B cell (primary cell): Measurements from ENCODE around the gene RASA3. TPM values are rescaled to one million over a fixed set of nuclear protein-coding genes. Genes with fewer than 3 reads are reported as not detected.

Experiments
- ATAC-seq: fragments of 200-7000 bp; cut with Tn5 transposase; one replicate; pipeline ENCODE4 v1.10.0; 2021; ENCODE audit warnings: low read depth, mild to moderate bottlenecking, moderate number of reproducible peaks, moderate library complexity
- CTCF ChIA-PET: fragments of 350-600 bp; sonication (Branson Sonifier 250); formaldehyde crosslinking; loops from one replicate; lab custom pipeline; 2021; ENCODE audit warnings: antibody characterized with exemption, inconsistent platforms; lab: Charles Lee
- POLR2A ChIA-PET: fragments of 350-600 bp; sonication (Branson Sonifier 250); formaldehyde crosslinking; loops from one replicate; lab custom pipeline; 2021; ENCODE audit warnings: antibody characterized with exemption; lab: Charles Lee
- DNase-seq: peaks from one replicate; pipeline ENCODE4 v3.0.0; 2013
- H2AFZ ChIP-seq: 2 replicates; pipeline ENCODE4 v1.6.1; 2012; ENCODE audit warnings: mild to moderate bottlenecking, low read depth, low read length; ENCODE audit not compliant: insufficient read depth, poor library complexity, severe bottlenecking
- H3K27ac ChIP-seq, 2 donors: 1 replicate in 1 of 2; 2 replicates in 1 of 2; pipeline ENCODE4 v1.5.1; 2012 to 2013; ENCODE audit warnings: low read length in 2 of 2, mild to moderate bottlenecking in 2 of 2, moderate library complexity in 1 of 2
- H3K27me3 ChIP-seq, 4 experiments: fragments of 200-600 bp in 1 of 4; sonication (generic) in 1 of 4; replicated peaks in 1 of 4; 1 replicate in 2 of 4; 2 replicates in 2 of 4; pipeline versions ENCODE4 v1.6.1 to v1.7.0; 2013 to 2016; ENCODE audit warnings: low read length in 3 of 4, mild to moderate bottlenecking in 2 of 4, mixed read lengths in 1 of 4, moderate library complexity in 1 of 4; ENCODE audit not compliant: insufficient read depth in 4 of 4, control insufficient read depth in 3 of 4; ENCODE audit errors: control extremely low read depth in 1 of 4
- H3K36me3 ChIP-seq, 2 experiments: replicated peaks in 1 of 2; 1 replicate in 1 of 2; 2 replicates in 1 of 2; pipeline versions ENCODE4 v1.6.1 to v1.7.1; 2013; ENCODE audit warnings: low read length in 1 of 2; ENCODE audit not compliant: insufficient read depth in 2 of 2, control insufficient read depth in 1 of 2; ENCODE audit errors: control extremely low read depth in 1 of 2, extremely low read depth in 1 of 2
- H3K4me1 ChIP-seq, 2 donors: fragments of 200-600 bp in 1 of 2; sonication (generic) in 1 of 2; 1 replicate in 1 of 2; 2 replicates in 1 of 2; pipeline versions ENCODE4 v1.5.1 to v1.6.1; 2013 to 2017; ENCODE audit warnings: low read length in 2 of 2; ENCODE audit not compliant: control insufficient read depth in 2 of 2, insufficient read depth in 2 of 2
- H3K4me2 ChIP-seq: replicated peaks from 2 replicates; pipeline ENCODE3; 2012; ENCODE audit warnings: mild to moderate bottlenecking, low read depth, low read length; ENCODE audit not compliant: poor library complexity, severe bottlenecking
- H3K4me3 ChIP-seq, 5 experiments: fragments of 200-600 bp in 1 of 5; sonication (generic) in 1 of 5; 1 replicate in 3 of 5; 2 replicates in 2 of 5; pipeline versions ENCODE4 v1.5.1 to v1.7.0; 2011 to 2016; ENCODE audit warnings: low read length in 4 of 5, mild to moderate bottlenecking in 4 of 5, low read depth in 2 of 5, control low read depth in 1 of 5, moderate library complexity in 1 of 5; ENCODE audit not compliant: insufficient read depth in 1 of 5; ENCODE audit errors: control extremely low read depth in 1 of 5, extremely low read depth in 1 of 5
- H3K79me2 ChIP-seq: fragments of 200-600 bp; sonication (generic); one replicate; pipeline ENCODE4 v1.6.0; 2016; ENCODE audit warnings: low read length; ENCODE audit not compliant: control insufficient read depth, insufficient read depth
- H3K9ac ChIP-seq: fragments of 200-600 bp; sonication (generic); 2 replicates; pipeline ENCODE4 v1.6.1; 2017; ENCODE audit warnings: mild to moderate bottlenecking, low read length, moderate library complexity
- H3K9me3 ChIP-seq, 3 donors: one replicate each; pipeline versions ENCODE4 v1.6.1 to v1.7.1; 2013; ENCODE audit warnings: low read length in 2 of 3; ENCODE audit not compliant: control insufficient read depth in 2 of 3, insufficient read depth in 1 of 3; ENCODE audit errors: control extremely low read depth in 1 of 3
- H4K20me1 ChIP-seq: 2 replicates; pipeline ENCODE4 v1.6.0; 2012; ENCODE audit warnings: mild to moderate bottlenecking, low read length; ENCODE audit not compliant: insufficient read depth, control insufficient read depth, poor library complexity, severe bottlenecking
- H3K27ac Mint-ChIP-seq: one replicate; pipeline ENCODE4 v1.8.0; 2021; ENCODE audit warnings: mixed read lengths
- H3K27me3 Mint-ChIP-seq: one replicate; pipeline ENCODE4 v1.8.0; 2021; ENCODE audit warnings: mixed read lengths
- H3K4me1 Mint-ChIP-seq: one replicate; pipeline ENCODE4 v1.8.0; 2021; ENCODE audit warnings: mixed read lengths
- H3K4me3 Mint-ChIP-seq: one replicate; pipeline ENCODE4 v1.8.0; 2021; ENCODE audit warnings: mixed read lengths
- H3K9me3 Mint-ChIP-seq: one replicate; pipeline ENCODE4 v1.8.0; 2022; ENCODE audit warnings: mixed read lengths; ENCODE audit not compliant: insufficient read depth
- EZH2 ChIP-seq: IDR thresholded peaks from 2 replicates; pipeline ENCODE4 v1.6.1; 2012; ENCODE audit warnings: borderline replicate concordance, low read depth, mild to moderate bottlenecking, moderate library complexity, low read length; ENCODE audit not compliant: insufficient read depth, poor library complexity, severe bottlenecking
- WGBS: methylation state at CpG from one replicate; pipeline ENCODE4 v1.1.5; 2013; ENCODE audit warnings: missing lambda C conversion rate; ENCODE audit not compliant: insufficient coverage; 5-methylcytosine and 5-hydroxymethylcytosine counted together
- intact Hi-C: fragments of 100-400 bp; cut with micrococcal nuclease; formaldehyde crosslinking; loops from one replicate; pipeline ENCODE4 v1.10.0; 2022
- polyA plus RNA-seq: library from polyadenylated mRNA; depleted of rRNA; stranded (reverse); fragments of >200 nt; gene quantifications from 2 replicates; pipeline ENCODE4 v1.2.3, GENCODE V29; 2012
- total RNA-seq, 2 donors: library from RNA; stranded (reverse); fragments of 120-200 nt in 1 of 2; gene quantifications; 1 replicate in 1 of 2; 2 replicates in 1 of 2; pipeline versions ENCODE4 v1.2.3 to v1.2.4, GENCODE V29; 2013 to 2022
- TF ChIP-seq, protein P1 (sequence below): fragments of 200-600 bp; IDR thresholded peaks from one replicate; pipeline ENCODE4 v1.8.0; 2022; ENCODE audit warnings: antibody characterized with exemption, mild to moderate bottlenecking

RASA3 gene
- total and polyA plus RNA-seq, 2 donors (not counting 1 experiment from before 2014, with no cell fraction given): 54.2 to 87.4 TPM

DNA sequence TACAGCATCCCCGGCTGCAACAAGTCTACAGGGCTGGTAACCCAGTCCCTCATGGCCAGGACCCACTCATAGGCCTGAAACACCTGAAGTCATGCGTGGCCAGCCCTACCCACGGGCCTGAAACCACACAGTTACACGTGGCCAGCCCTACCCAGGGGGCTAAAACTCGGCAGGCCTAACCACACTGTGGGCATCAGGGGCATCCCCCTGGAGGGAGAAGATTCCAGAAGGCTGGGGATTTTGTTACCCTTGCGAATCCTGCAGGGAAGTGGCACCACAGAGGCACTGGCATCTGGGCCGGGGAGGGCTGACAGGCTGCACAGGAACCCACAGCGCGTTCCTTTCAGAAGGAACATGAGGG lies 110.1 kb downstream of the RASA3 start:
- H4K20me1 ChIP-seq: peaks cover 52% of the 10 kb centered on the region
- H3K9me3 ChIP-seq: peaks cover 0 to 8% (median 0%) of the 10 kb centered on the region in 3 donors
- no peaks in the 10 kb centered on the region for H3K27me3 ChIP-seq
- ChIA-PET POLR2A (interaction anchor here (1.0 kb wide), 1 partner anchor 9 kb away, joined by 3 read pairs; no protein-coding TSS in a partner anchor), CTCF (no interaction called here)
- no peak overlapping the region for H3K27ac ChIP-seq
- no peak overlapping the region for H3K4me2 ChIP-seq
- no peak overlapping the region for H2AFZ ChIP-seq
- TF ChIP-seq, protein P1, sequence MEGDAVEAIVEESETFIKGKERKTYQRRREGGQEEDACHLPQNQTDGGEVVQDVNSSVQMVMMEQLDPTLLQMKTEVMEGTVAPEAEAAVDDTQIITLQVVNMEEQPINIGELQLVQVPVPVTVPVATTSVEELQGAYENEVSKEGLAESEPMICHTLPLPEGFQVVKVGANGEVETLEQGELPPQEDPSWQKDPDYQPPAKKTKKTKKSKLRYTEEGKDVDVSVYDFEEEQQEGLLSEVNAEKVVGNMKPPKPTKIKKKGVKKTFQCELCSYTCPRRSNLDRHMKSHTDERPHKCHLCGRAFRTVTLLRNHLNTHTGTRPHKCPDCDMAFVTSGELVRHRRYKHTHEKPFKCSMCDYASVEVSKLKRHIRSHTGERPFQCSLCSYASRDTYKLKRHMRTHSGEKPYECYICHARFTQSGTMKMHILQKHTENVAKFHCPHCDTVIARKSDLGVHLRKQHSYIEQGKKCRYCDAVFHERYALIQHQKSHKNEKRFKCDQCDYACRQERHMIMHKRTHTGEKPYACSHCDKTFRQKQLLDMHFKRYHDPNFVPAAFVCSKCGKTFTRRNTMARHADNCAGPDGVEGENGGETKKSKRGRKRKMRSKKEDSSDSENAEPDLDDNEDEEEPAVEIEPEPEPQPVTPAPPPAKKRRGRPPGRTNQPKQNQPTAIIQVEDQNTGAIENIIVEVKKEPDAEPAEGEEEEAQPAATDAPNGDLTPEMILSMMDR: no peak
- TF ChIP-seq EZH2: no peak
- H3K4me3 ChIP-seq: no peak overlapping the region
- Mint-ChIP-seq H3K4me3 (no peak overlapping the region), H3K9me3 (no peaks in the 10 kb centered on the region), H3K27ac (no peak overlapping the region), H3K4me1 (peaks cover 40% of the 10 kb centered on the region), H3K27me3 (no peaks in the 10 kb centered on the region)
- intact Hi-C loops: no loop called here
- WGBS: 73% methylated on average over 7 of the region's 9 CpGs
- peaks cover 0 to 87% of the 10 kb centered on the region in 2 experiments for H3K36me3 ChIP-seq
- no peak overlapping the region for H3K9ac ChIP-seq
- ATAC-seq (no peak), DNase-seq (no peak)
- peaks cover 18 to 51% of the 10 kb centered on the region in 2 donors for H3K4me1 ChIP-seq
- no peaks in the 10 kb centered on the region for H3K79me2 ChIP-seq

DNA sequence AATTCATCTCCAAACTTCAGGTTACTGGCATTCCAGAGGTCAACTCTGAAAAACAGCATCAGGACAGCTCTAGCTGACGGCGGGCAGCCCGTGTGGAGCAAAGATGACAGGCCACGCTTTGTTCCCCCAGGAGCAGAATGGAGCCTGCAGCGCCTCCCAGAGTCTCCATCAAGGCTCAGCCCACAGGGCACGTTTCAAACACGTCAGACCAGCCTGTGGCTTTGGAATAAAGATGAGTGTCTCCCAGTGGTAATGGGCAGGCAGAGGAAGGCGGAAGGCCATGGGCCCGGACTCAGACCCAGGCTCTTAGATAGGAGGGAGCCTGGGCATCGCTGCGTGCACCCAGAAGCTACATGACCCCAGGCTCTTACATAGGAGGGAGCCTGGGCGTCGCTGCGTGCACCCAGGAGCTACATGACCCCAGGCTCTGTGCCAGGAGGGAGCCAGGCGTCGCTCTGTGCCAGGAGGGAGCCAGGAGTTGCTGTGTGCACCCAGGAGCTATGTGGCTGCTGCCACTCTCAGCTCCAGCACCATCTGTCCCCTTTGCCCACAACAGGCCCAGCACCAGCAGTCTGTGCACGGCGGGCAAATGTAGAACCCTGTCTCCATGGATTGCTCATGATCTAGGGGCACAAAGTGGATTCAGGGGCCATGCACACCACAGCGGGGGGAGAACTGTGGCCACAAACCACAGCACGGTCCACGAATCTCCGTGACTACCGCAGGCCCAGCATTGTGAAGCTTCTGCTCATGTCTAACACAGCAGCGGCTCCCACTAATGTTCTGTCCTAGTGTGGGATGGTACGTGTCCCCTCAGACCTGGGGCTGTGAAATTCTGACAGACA lies 110.7 kb downstream of the RASA3 start:
- Histone ChIP-seq H3K79me2 (no peaks in the 10 kb centered on the region), H3K4me1 (peaks cover 14 to 45% of the 10 kb centered on the region in 2 donors), H3K36me3 (peaks cover 0 to 87% of the 10 kb centered on the region in 2 experiments), H3K9ac (no peak overlapping the region), H3K4me2 (no peak overlapping the region), H2AFZ (no peak overlapping the region), H3K27me3 (no peaks in the 10 kb centered on the region), H3K9me3 (peaks cover 0 to 8% (median 0%) of the 10 kb centered on the region in 3 donors), H3K27ac (no peak overlapping the region), H4K20me1 (peaks cover 52% of the 10 kb centered on the region), H3K4me3 (no peak overlapping the region)
- WGBS: 93% methylated on average over 23 of the region's 25 CpGs
- intact Hi-C loops: no loop called here
- H3K27ac Mint-ChIP-seq: no peak overlapping the region
- H3K27me3 Mint-ChIP-seq: no peaks in the 10 kb centered on the region
- no peaks in the 10 kb centered on the region for H3K9me3 Mint-ChIP-seq
- H3K4me1 Mint-ChIP-seq: peaks cover 36% of the 10 kb centered on the region
- H3K4me3 Mint-ChIP-seq: no peak overlapping the region
- TF ChIP-seq, protein P1: no peak
- TF ChIP-seq EZH2: no peak
- CTCF ChIA-PET: no interaction called here
- DNase-seq: no peak
- no peak for ATAC-seq
- POLR2A ChIA-PET: interaction anchor here (0.9 to 1.0 kb wide), 2 partner anchors 10 to 119 kb away, joined by 3 read pairs; no protein-coding TSS in a partner anchor
